Measurements from ENCODE around the gene CNTLN. TPM values are rescaled to one million over a fixed set of nuclear protein-coding genes. Genes with fewer than 3 reads are reported as not detected.

The CNTLN gene
- total RNA-seq, 1 experiment from 2014 or later, result 5.1 TPM

DNA sequence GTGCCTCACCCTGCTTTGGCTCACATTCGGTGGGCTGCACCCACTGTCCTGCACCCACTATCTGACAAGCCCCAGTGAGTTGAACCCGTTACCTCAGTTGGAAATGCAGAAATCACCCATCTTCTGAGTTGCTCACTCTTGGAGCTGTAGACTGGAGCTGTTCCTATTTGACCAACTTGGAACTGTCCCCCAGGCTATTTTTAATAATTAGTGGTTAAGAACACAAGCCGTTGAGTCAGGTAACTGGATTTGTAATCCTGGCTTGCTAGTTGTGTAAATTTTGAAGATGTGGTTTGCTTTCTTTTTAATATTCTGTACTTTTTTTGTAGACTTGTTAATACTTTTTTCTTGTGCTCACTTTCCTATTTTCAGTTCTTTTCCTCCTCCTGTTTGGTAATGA is 81.2 kb downstream of the CNTLN start (continued):
- TF ChIP-seq, protein P1, sequence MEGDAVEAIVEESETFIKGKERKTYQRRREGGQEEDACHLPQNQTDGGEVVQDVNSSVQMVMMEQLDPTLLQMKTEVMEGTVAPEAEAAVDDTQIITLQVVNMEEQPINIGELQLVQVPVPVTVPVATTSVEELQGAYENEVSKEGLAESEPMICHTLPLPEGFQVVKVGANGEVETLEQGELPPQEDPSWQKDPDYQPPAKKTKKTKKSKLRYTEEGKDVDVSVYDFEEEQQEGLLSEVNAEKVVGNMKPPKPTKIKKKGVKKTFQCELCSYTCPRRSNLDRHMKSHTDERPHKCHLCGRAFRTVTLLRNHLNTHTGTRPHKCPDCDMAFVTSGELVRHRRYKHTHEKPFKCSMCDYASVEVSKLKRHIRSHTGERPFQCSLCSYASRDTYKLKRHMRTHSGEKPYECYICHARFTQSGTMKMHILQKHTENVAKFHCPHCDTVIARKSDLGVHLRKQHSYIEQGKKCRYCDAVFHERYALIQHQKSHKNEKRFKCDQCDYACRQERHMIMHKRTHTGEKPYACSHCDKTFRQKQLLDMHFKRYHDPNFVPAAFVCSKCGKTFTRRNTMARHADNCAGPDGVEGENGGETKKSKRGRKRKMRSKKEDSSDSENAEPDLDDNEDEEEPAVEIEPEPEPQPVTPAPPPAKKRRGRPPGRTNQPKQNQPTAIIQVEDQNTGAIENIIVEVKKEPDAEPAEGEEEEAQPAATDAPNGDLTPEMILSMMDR (IDR thresholded peaks at IDR 0.05 in 2 of 3, conservative IDR thresholded peaks at IDR 0.05 in 1 of 3; ENCODE audit: borderline replicate concordance in 1 of 3, insufficient read depth in 1 of 3, low read depth in 2 of 3, low read length in 2 of 3), result no peak
- TF ChIP-seq CEBPB (IDR thresholded peaks at IDR 0.05; ENCODE audit: low read depth), result no peak
- no peak for TF ChIP-seq SP1 (IDR thresholded peaks at IDR 0.05; ENCODE audit: low read depth)
- TF ChIP-seq EZH2phosphoT487 (IDR thresholded peaks at IDR 0.05; ENCODE audit: borderline replicate concordance), result no peak

DNA sequence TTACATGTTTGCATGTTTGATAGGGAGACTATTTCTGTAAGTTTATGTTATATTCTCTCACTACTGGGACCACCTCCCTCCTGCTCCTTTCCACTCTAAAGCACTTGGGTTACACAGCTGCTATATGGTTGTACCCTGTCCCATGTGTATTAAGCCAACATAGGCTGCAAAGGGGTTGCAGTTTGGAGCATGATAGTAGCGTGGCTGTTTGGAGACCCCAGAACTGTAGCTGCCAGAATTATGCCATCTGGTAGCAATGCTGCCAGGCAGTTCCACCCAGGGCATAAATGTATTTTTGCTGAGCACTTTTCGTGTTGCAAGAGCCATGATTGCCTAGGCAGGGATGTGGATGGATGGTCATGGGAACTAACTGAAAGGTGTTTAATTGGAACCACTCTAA is 81.8 kb downstream of the CNTLN start:
- Histone ChIP-seq H4K20me1 (ENCODE audit: insufficient read depth) (no peaks in the 10 kb centered on the region), H3K79me2 (ENCODE audit: insufficient read depth, low read length) (no peaks in the 10 kb centered on the region), H3K9ac (ENCODE audit: low read length) (no peak overlapping the region), H3K4me2 (ENCODE audit: low read length) (no peak overlapping the region), H3K9me3 (ENCODE audit: control insufficient read depth in 1 of 2, insufficient read depth in 1 of 2, low read depth in 1 of 2, low read length in 2 of 2) (0 out of 4 replicates have a peak, but pooled peaks cover 0 to 3% of the 10 kb centered on the region in 2 experiments), H3K27ac (ENCODE audit: low read depth, low read length) (no peak overlapping the region), H3K9me2 (ENCODE audit: insufficient read depth) (no peaks in the 10 kb centered on the region), H3K27me3 (ENCODE audit: insufficient read depth, low read length) (no peaks in the 10 kb centered on the region), H2AFZ (ENCODE audit: low read depth, low read length, poor library complexity, severe bottlenecking) (no peak overlapping the region), H3K4me3 (replicated peaks in 1 of 2; ENCODE audit: low read depth in 1 of 2, low read length in 2 of 2) (no peak overlapping the region), H3K4me1 (ENCODE audit: control insufficient read depth in 1 of 2, insufficient read depth in 2 of 2, low read length in 2 of 2) (no peaks in the 10 kb centered on the region), H3K36me3 (ENCODE audit: control insufficient read depth in 1 of 2, insufficient read depth in 2 of 2, low read length in 2 of 2) (no peaks in the 10 kb centered on the region)
- no peak for DNase-seq (ENCODE audit: low read depth, low spot score)
- intact Hi-C loops (cut with micrococcal nuclease), result loop anchor here (5.0 kb wide), 1 partner anchor 246 kb away; no protein-coding TSS in a partner anchor
- ATAC-seq, result no peak
- POLR2A ChIA-PET, result no interaction called here
- CTCF ChIA-PET, result no interaction called here
- TF ChIP-seq RAD21 (IDR thresholded peaks at IDR 0.05; ENCODE audit: low read depth) (no peak), CBX3 (IDR thresholded peaks at IDR 0.05; ENCODE audit: low read depth) (no peak), FOSL1 (IDR thresholded peaks at IDR 0.05; ENCODE audit: low read depth) (no peak), SRF (IDR thresholded peaks at IDR 0.05; ENCODE audit: low read depth) (no peak)
- TF ChIP-seq, protein P2, sequence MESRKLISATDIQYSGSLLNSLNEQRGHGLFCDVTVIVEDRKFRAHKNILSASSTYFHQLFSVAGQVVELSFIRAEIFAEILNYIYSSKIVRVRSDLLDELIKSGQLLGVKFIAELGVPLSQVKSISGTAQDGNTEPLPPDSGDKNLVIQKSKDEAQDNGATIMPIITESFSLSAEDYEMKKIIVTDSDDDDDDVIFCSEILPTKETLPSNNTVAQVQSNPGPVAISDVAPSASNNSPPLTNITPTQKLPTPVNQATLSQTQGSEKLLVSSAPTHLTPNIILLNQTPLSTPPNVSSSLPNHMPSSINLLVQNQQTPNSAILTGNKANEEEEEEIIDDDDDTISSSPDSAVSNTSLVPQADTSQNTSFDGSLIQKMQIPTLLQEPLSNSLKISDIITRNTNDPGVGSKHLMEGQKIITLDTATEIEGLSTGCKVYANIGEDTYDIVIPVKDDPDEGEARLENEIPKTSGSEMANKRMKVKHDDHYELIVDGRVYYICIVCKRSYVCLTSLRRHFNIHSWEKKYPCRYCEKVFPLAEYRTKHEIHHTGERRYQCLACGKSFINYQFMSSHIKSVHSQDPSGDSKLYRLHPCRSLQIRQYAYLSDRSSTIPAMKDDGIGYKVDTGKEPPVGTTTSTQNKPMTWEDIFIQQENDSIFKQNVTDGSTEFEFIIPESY (IDR thresholded peaks at IDR 0.05; ENCODE audit: extremely low read depth, insufficient replicate concordance, low read length), result no peak
- no TSS peak for BruUV-seq (replicated peaks)
- RAD21 ChIA-PET (ENCODE audit: low non-redundant PET in 1 of 2, low total read pairs in 2 of 2, uncharacterized antibody in 2 of 2, unreplicated experiment in 2 of 2), result no interaction called here

Data from HCT116 (cell line).